Pancreas (tissue), 10 donors: ENCODE results near the gene TTC39C. TPM values are rescaled to one million over a fixed set of nuclear protein-coding genes. Genes with fewer than 3 reads are reported as not detected.

Experiments used
- ATAC-seq, 4 donors: fragments of 200-7000 bp; cut with Tn5 transposase; one replicate each; pipeline versions ENCODE4 v1.8.0 to v1.9.1; 2020; ENCODE audit warnings: mild to moderate bottlenecking in 4 of 4, moderate library complexity in 4 of 4
- DNase-seq, 6 donors: peaks; one replicate each; pipeline ENCODE4 v3.0.0-alpha.2; 2020
- FAIRE-seq: peaks from 2 replicates; lab custom pipeline; 2012; peaks lifted over from hg19 to GRCh38; lab: Jason Lieb, UNC
- H3K27ac ChIP-seq, 4 donors: fragments of 200-600 bp; sonication (generic); 1 replicate in 3 of 4; 2 replicates in 1 of 4; pipeline versions ENCODE4 v1.5.0 to v1.8.0; 2020
- H3K27me3 ChIP-seq, 4 donors: fragments of 200-600 bp; one replicate each; pipeline ENCODE4 v1.8.0; 2021
- H3K36me3 ChIP-seq, 3 donors: fragments of 200-600 bp; sonication (generic) in 1 of 3; one replicate each; pipeline versions ENCODE4 v1.5.0 to v1.8.0; 2020 to 2021
- H3K4me1 ChIP-seq, 3 donors: fragments of 200-600 bp; one replicate each; pipeline ENCODE4 v1.8.0; 2021
- H3K4me3 ChIP-seq, 4 donors: fragments of 200-600 bp; sonication (generic) in 2 of 4; one replicate each; pipeline versions ENCODE4 v1.5.0 to v1.8.0; 2020 to 2021
- H3K9me3 ChIP-seq, 4 donors: fragments of 200-600 bp; one replicate each; pipeline ENCODE4 v1.8.0; 2021
- CTCF ChIP-seq, 4 donors: fragments of 200-600 bp; sonication (generic) in 3 of 4; IDR thresholded peaks; one replicate each; pipeline versions ENCODE4 v1.5.0 to v1.8.0; 2021; ENCODE audit warnings: antibody characterized with exemption in 4 of 4
- WGBS, 2 donors: extraction: QIAGEN DNeasy Blood & Tissue Kit; methylation state at CpG; one replicate each; pipeline ENCODE4 v1.1.7; 2013; 5-methylcytosine and 5-hydroxymethylcytosine counted together
- intact Hi-C, 3 donors: fragments of 100-400 bp; cut with DNase I; formaldehyde crosslinking; loops; one replicate each; pipeline versions ENCODE4 v1.11.1 to v1.14.2; 2022
- polyA plus RNA-seq, 2 donors: library from polyadenylated mRNA; stranded (reverse); fragments of 200-250 nt; gene quantifications; one replicate each; pipeline ENCODE4 v1.2.3, GENCODE V29; 2013
- total RNA-seq, 6 donors: library from RNA; stranded (reverse); fragmentation: NEBNext Ultra II Directional in 4 of 6; extraction: Animal tissue kit (Norgen Biotek cat#: 25700) in 4 of 6; gene quantifications; one replicate each; pipeline versions ENCODE4 v1.2.1 to v1.2.4, GENCODE V29; 2021 to 2023
- donor health status: healthy with polysubstance abuse.
- donor health status: DM: no; HTN: no; CAD: no; lungs with moderate emphysema.
- donor health status: DM: no; HTN: no; CAD: no.
- donor health status: control.
- donor health status: control.
- donor health status: Bipolar disorder and iron deficiency.
- donor health status: DM: yes; HTN: yes; CAD: no.
- donor health status: DM: no; HTN: no; CAD: no.
- donor health status: DM: no; HTN: no; CAD: no.
- donor health status: DM: yes; HTN: yes; CAD: no.

The TTC39C gene
- total and polyA plus RNA-seq, 8 donors: 10.1 to 27.1 (median 14.2) TPM

- Histone ChIP-seq H3K4me1 (no peaks in the 10 kb centered on the region), H3K36me3 (no peaks in the 10 kb centered on the region), H3K27ac (no peak overlapping the region), H3K4me3 (no peak overlapping the region), H3K27me3 (no peaks in the 10 kb centered on the region), H3K9me3 (no peaks in the 10 kb centered on the region)
- TF ChIP-seq CTCF (IDR thresholded peaks at IDR 0.05): no peak
- intact Hi-C loops: no loop called here
- DNase-seq: no peak
- WGBS, 2 donors: 81 to 91% methylated on average over 5 of the region's 5 CpGs
- FAIRE-seq: no peak
- ATAC-seq: no peak
These were observed 7.7 kb upstream of the TTC39C start for GRCh38 chr18:24006712-24007313.

GRCh38 chr18:24009246-24009645 lies 5.3 kb upstream of the TTC39C start:
- no peak overlapping the region for H3K27ac ChIP-seq
- H3K4me3 ChIP-seq: no peak overlapping the region
- intact Hi-C loops: no loop called here
- no peak for DNase-seq
- H3K36me3 ChIP-seq: no peaks in the 10 kb centered on the region
- no peak for TF ChIP-seq CTCF (IDR thresholded peaks at IDR 0.05)
- H3K27me3 ChIP-seq: no peaks in the 10 kb centered on the region
- no peaks in the 10 kb centered on the region for H3K4me1 ChIP-seq
- H3K9me3 ChIP-seq: no peaks in the 10 kb centered on the region
- 52 to 83% methylated on average over 1 of the region's 1 CpG for WGBS, 2 donors
- ATAC-seq: no peak
- no peak for FAIRE-seq

DNA sequence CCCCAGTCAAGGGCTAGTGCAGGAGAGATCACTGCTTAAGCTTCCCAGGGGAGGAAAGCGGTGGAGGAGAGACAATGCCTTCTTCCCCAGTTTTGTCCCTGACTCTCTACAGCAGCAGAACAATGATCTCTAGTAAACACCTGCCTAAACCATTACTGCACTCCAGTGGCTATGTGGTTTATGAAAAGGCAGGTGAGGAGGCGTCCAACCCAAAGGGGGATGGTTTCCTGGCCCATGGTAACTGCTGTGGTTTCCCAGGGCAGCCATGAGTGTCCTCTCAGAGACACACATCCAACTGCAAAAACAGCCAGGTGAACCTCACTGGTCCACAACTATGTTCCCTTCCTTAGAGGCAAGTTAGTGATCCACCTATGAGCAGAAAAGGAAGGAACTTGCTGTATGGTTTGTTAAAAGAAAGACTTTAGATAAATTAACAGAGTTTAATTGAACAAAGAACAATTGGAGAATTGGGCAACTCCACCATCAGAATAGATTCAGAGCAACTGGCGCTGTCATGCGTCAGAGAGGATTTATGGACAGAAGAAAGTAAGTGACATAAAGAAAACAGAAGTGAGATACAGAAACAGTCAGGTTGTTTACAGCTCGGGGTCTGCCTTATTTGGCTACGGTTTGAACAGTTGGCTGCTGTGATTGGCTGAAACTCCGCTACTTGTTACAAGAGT lies 4.8 kb upstream of the TTC39C start:
- ATAC-seq (no peak), FAIRE-seq (no peak)

GRCh38 chr18:24010673-24011072 lies 3.9 kb upstream of the TTC39C start:
- H3K27me3 ChIP-seq: no peaks in the 10 kb centered on the region
- WGBS, 2 donors: 70 to 81% methylated on average over 7 of the region's 7 CpGs
- no peak for DNase-seq
- H3K4me1 ChIP-seq: peaks cover 0 to 2% (median 0%) of the 10 kb centered on the region in 3 donors
- H3K9me3 ChIP-seq: no peaks in the 10 kb centered on the region
- H3K4me3 ChIP-seq: no peak overlapping the region
- intact Hi-C loops: no loop called here
- no peak for FAIRE-seq
- H3K36me3 ChIP-seq: no peaks in the 10 kb centered on the region
- ATAC-seq: no peak
- H3K27ac ChIP-seq: no peak overlapping the region
- TF ChIP-seq CTCF (IDR thresholded peaks at IDR 0.05): no peak

More for the DNA sequence above, 4.8 kb upstream of the TTC39C start:
- Histone ChIP-seq H3K36me3 (no peaks in the 10 kb centered on the region), H3K4me1 (no peaks in the 10 kb centered on the region), H3K27me3 (no peaks in the 10 kb centered on the region), H3K9me3 (no peaks in the 10 kb centered on the region), H3K4me3 (no peak overlapping the region), H3K27ac (no peak overlapping the region)
- DNase-seq: no peak
- 66 to 77% methylated on average over 7 of the region's 7 CpGs for WGBS, 2 donors
- no peak for TF ChIP-seq CTCF (IDR thresholded peaks at IDR 0.05)
- intact Hi-C loops: no loop called here
